AG04450 (cell line): ENCODE measurements around the gene SMIM8. TPM values are rescaled to one million over a fixed set of nuclear protein-coding genes. Genes with fewer than 3 reads are reported as not detected.
A peak's percentile ranks its signal among the peaks of the same experiment; 100 is the strongest.

Experiments used
- CTCF ChIA-PET: fragments of 300-600, 350-600 bp; formaldehyde crosslinking; extraction: SDS; loops from one replicate; lab custom pipeline; 2022; ENCODE audit warnings: antibody characterized with exemption, inconsistent platforms; lab: Charles Lee
- POLR2A ChIA-PET: fragments of 350-600 bp; formaldehyde crosslinking; extraction: SDS; loops from one replicate; lab custom pipeline; 2021; ENCODE audit warnings: antibody characterized with exemption, inconsistent platforms; lab: Yijun Ruan, JAX
- DNase-seq: peaks from one replicate; pipeline ENCODE4 v3.0.0-alpha.2; 2011; ENCODE audit warnings: low read depth, low spot score
- H3K27ac ChIP-seq: one replicate; pipeline ENCODE4 v1.5.1; 2012; ENCODE audit warnings: low read depth, low read length, control low read depth
- H3K27me3 ChIP-seq: one replicate; pipeline ENCODE4 v1.6.0; 2012; ENCODE audit warnings: low read length; ENCODE audit not compliant: control insufficient read depth, insufficient read depth
- H3K4me3 ChIP-seq: 2 replicates; pipeline ENCODE4 v1.5.1; 2011; ENCODE audit warnings: mild to moderate bottlenecking, low read depth, low read length, control low read depth
- H3K9me3 ChIP-seq: 2 replicates; pipeline ENCODE4 v1.5.1; 2012; ENCODE audit warnings: low read length; ENCODE audit not compliant: control insufficient read depth, insufficient read depth
- CTCF ChIP-seq: IDR thresholded peaks from 2 replicates; pipeline ENCODE4 v1.5.1; 2011; ENCODE audit warnings: low read depth, low read length, control low read depth, inconsistent platforms
- polyA minus RNA-seq: library from RNA; depleted of rRNA, polyadenylated mRNA; stranded (reverse); fragments of >200 nt; gene quantifications from 2 replicates; pipeline ENCODE4 v1.2.3, GENCODE V29; 2011; rRNA and poly(A)+ RNA removed
- polyA plus RNA-seq: library from polyadenylated mRNA; depleted of rRNA; stranded (reverse); fragments of >200 nt; gene quantifications from 2 replicates; pipeline ENCODE4 v1.2.3, GENCODE V29; 2011; rRNA removed

SMIM8 gene, protein sequence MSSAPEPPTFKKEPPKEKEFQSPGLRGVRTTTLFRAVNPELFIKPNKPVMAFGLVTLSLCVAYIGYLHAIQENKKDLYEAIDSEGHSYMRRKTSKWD
- polyA plus RNA-seq (6.4 and 9.1 TPM in 2 replicates), polyA minus RNA-seq (1.7 and 2.2 TPM in 2 replicates)

DNA sequence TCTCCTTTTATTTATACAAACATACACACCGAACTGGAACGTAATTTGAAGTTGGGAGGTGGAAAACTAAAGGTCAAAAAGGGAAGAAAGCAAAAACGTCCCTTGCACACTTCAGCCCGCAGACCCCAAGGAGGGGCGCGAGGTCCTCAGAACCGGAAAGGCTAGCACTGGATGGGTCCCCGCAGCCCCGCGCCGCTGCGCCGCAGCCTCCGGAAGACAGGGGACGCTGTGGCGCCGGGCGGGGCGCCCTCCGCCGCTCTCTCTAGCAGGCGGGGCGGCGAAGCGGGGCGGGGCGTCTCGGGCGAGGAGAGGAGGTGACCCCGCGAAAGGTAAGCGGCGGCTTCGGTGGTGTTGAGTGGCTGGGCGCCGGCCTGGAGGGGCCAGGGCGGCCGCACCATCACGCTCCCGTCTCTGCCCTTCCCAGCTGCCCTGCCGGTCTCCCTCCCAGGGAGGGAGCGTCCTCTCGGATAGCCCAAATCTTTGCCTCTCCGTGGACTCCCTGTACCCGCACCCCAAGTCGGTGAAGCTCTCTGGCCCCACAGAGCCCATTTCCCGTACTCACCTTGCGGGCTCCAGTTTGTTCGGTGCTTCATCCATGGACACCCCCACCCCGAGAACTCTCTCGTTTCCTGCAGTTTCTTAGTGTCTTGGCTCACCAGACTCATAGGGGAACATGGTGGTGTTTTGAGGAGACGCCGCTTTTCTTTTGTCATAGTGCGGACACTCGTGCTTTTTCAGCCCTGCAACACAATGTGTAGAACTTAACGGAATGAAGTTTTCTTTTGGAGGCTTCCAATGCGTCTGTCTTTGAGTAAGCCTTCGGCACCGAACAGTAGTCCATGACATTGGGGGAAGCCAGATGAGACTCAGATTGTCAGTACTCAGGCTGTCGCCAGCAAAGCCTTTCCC, at the start of gene SMIM8:
Gene SMIM8, plus strand, starts transcription at position 285 of the 909 bp plus-strand sequence. CDS start 14,444 bp downstream, outside the sequence.
- POLR2A ChIA-PET: interaction anchor here (0.6 kb wide), 1 partner anchor 261 kb away, joined by 3 read pairs; no protein-coding TSS in a partner anchor
- no peak within 1 kb of the TSS for H3K27ac ChIP-seq
- H3K27me3 ChIP-seq: no peaks in the 10 kb centered on the region
- peak; percentile 96 for TF ChIP-seq CTCF
- peak within 1 kb of the TSS; percentile 96 for H3K4me3 ChIP-seq
- no peaks in the 10 kb centered on the region for H3K9me3 ChIP-seq
- peak; percentile 18 for DNase-seq
- CTCF ChIA-PET: interaction anchor here (0.6 to 3.2 kb wide), 54 partner anchors 9 to 1877 kb away, joined by 3 to 33 read pairs (median 4); partner anchors contain the start of genes C6orf163 and ZNF292

DNA sequence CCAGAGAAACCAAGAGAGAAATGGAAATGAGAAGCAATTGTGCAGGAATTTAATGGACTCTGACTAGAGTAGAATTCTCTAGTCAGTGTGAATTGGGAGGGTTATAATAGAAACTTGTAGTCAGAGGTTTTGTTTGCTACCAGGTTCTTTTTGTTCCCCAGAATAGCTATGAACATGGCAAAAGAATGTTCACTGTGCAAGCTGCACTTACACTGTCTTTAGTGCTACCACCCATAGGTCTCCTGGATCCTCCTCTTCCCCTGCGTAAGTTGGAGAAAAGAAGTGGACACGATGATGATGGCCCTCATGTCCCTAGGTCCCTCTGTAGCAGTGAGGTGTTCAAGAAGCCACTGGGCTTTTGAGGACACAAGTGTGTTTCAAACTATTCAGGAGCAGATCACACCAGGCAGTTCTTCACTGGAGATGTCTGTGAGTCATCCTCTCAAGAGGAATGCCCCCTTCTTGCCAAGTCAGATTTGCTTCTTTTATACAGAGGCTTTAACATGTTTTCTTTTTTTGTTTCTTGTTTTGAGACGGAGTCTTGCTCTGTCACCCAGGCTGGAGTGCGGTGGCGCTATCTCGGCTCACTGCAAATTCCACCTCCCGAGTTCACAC, 47.6 kb upstream of the SMIM8 start:
- no peak overlapping the region for H3K4me3 ChIP-seq
- no peak overlapping the region for H3K27ac ChIP-seq
- no peaks in the 10 kb centered on the region for H3K27me3 ChIP-seq
- ChIA-PET POLR2A (no interaction called here), CTCF (no interaction called here)
- no peak for TF ChIP-seq CTCF
- peak; percentile 51 for DNase-seq
- no peaks in the 10 kb centered on the region for H3K9me3 ChIP-seq

DNA sequence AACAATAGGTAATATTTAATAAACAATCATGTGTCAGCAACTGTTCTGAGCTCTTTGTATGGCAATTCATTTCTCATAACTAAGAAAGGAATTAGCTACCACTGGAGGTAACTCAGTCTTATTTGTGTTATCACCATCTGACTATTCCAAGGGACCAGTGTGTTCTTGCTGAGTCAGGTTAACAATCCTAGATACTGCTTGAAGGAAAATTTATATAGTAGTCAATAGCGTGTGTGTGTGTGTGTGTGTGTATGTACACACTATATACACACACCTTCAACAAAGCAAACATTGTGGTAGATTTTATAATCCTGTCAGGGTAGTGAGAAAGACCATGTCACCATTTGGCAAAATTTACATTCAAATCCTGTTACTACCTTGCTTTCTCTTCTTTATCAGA, 45.8 kb upstream of the SMIM8 start:
- no peak overlapping the region for H3K4me3 ChIP-seq
- ChIA-PET POLR2A (no interaction called here), CTCF (interaction anchor here (0.8 to 2.7 kb wide), 3 partner anchors 45 to 555 kb away, joined by 3 to 12 read pairs (median 4); partner anchors contain the start of gene SMIM8)
- TF ChIP-seq CTCF: no peak
- H3K9me3 ChIP-seq: no peaks in the 10 kb centered on the region
- no peak overlapping the region for H3K27ac ChIP-seq
- no peaks in the 10 kb centered on the region for H3K27me3 ChIP-seq
- no peak for DNase-seq

DNA sequence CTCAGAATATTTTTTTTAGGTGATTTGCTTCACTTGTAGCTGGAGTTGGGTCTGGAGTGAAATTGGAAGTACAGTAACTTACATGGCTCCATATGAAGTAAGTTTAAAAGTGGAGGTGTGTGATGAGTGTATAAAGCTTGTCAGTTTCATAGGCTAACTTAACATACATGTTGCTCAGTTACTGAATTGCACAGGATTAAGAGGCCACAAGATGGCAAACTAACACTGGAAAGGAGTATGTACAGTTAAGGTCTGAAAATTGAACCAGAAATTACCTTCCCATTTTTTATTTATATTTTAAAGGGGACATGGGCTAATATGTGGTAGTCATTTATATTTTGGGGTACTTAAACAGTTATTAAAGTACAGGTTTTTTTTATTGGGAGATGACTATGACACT, 45.3 kb upstream of the SMIM8 start:
- Histone ChIP-seq H3K4me3 (no peak overlapping the region), H3K9me3 (no peaks in the 10 kb centered on the region), H3K27me3 (no peaks in the 10 kb centered on the region), H3K27ac (no peak overlapping the region)
- POLR2A ChIA-PET: no interaction called here
- DNase-seq: no peak
- peak; percentile 23 for TF ChIP-seq CTCF
- CTCF ChIA-PET: interaction anchor here (2.7 kb wide), 1 partner anchor 44 kb away, joined by 12 read pairs; the partner anchor contains the start of gene SMIM8
